ENCODE measurements around the gene SMOC1. TPM values are rescaled to one million over a fixed set of nuclear protein-coding genes. Genes with fewer than 3 reads are reported as not detected.

Gene SMOC1
- total and polyA plus RNA-seq, 2 donors (not counting 1 experiment from before 2014, with no cell fraction given) = 0.06 TPM; not detected in 1

DNA sequence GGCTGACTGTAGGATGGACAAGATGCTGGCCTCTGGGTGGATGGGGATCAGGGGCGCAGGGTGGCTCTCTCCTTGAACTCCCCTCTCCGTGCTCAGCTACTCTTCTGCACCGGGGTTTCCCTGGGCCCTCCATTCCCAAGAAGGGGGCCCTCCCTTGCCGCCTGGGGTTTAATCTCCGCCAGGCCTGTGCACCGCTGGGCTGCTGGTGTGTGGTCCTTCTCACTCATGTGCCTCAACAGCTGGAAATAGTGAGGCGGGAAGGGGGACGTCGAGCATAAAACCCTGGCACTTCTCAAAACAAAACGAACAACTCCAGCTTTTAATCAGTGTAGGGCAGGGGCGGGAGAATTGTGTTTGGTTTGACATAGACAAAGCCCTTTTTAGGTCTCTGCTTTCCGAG is 19.0 kb upstream of the SMOC1 start:
- H3K27me3 ChIP-seq (ENCODE audit: control insufficient read depth, insufficient read depth, low read length) = peaks cover 4% of the 10 kb centered on the region
- TF ChIP-seq, protein P1, sequence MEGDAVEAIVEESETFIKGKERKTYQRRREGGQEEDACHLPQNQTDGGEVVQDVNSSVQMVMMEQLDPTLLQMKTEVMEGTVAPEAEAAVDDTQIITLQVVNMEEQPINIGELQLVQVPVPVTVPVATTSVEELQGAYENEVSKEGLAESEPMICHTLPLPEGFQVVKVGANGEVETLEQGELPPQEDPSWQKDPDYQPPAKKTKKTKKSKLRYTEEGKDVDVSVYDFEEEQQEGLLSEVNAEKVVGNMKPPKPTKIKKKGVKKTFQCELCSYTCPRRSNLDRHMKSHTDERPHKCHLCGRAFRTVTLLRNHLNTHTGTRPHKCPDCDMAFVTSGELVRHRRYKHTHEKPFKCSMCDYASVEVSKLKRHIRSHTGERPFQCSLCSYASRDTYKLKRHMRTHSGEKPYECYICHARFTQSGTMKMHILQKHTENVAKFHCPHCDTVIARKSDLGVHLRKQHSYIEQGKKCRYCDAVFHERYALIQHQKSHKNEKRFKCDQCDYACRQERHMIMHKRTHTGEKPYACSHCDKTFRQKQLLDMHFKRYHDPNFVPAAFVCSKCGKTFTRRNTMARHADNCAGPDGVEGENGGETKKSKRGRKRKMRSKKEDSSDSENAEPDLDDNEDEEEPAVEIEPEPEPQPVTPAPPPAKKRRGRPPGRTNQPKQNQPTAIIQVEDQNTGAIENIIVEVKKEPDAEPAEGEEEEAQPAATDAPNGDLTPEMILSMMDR (conservative IDR thresholded peaks at IDR 0.05 in 1 of 2, IDR thresholded peaks at IDR 0.05 in 1 of 2; ENCODE audit: low read depth in 1 of 2, low read length in 2 of 2) = no peak
- TF ChIP-seq EZH2 (IDR thresholded peaks at IDR 0.05; ENCODE audit: low read length, missing control alignments) = no peak
- H3K9me3 ChIP-seq (ENCODE audit: control insufficient read depth, insufficient read depth, low read depth, low read length) = no peaks in the 10 kb centered on the region
- H2AFZ ChIP-seq (ENCODE audit: low read length) = no peak overlapping the region
- H3K79me2 ChIP-seq (ENCODE audit: control insufficient read depth, insufficient read depth, low read length) = no peaks in the 10 kb centered on the region
- no peak overlapping the region for H3K9ac ChIP-seq (ENCODE audit: insufficient read depth, low read length)
- no peak overlapping the region for H3K4me3 ChIP-seq (replicated peaks in 1 of 4; ENCODE audit: control extremely low read depth in 1 of 4, insufficient read depth in 1 of 4, low read depth in 3 of 4, low read length in 4 of 4)
- no peaks in the 10 kb centered on the region for H3K4me1 ChIP-seq (ENCODE audit: control insufficient read depth, extremely low read depth, insufficient read depth, low read length)
- H3K27ac ChIP-seq (ENCODE audit: insufficient read depth, low read length) = no peak overlapping the region
- H4K20me1 ChIP-seq (ENCODE audit: control insufficient read depth, extremely low read depth, insufficient read depth, low read length) = no peaks in the 10 kb centered on the region
- H3K36me3 ChIP-seq (ENCODE audit: control insufficient read depth, insufficient read depth, low read length) = no peaks in the 10 kb centered on the region
- no peak overlapping the region for H3K4me2 ChIP-seq (ENCODE audit: extremely low read depth, insufficient read depth, low read length)
- DNase-seq (ENCODE audit: low read depth in 2 of 2) = no peak

DNA sequence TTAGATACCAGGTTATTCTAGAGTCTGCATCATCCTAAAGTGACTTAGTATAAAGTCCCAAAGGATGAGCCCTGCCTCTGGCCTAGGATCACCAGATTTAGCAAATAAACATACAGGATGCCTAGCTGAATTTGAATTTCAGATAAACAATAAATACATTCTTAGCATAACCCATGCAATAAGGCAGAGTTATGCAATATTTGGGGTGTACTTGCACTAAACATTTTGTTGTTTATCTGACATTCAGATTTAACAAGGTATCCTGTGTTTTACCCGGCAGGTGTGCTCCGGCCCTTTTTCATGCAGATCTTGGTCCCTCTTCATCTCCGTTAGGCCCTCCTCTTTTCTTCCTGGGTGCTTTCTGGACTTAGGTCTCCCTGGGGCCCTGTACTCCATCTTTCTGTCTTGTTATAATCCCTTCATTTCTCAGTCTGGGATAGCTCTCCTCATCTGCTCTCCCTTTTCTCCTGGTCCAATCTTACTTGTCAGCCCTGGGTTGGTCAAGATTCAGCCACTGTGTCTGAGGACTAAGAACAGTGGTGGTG is 18.1 kb upstream of the SMOC1 start:
- no peaks in the 10 kb centered on the region for H3K36me3 ChIP-seq (ENCODE audit: control insufficient read depth, insufficient read depth, low read length)
- no peaks in the 10 kb centered on the region for H3K4me1 ChIP-seq (ENCODE audit: control insufficient read depth, extremely low read depth, insufficient read depth, low read length)
- no peaks in the 10 kb centered on the region for H4K20me1 ChIP-seq (ENCODE audit: control insufficient read depth, extremely low read depth, insufficient read depth, low read length)
- no peak overlapping the region for H3K27ac ChIP-seq (ENCODE audit: insufficient read depth, low read length)
- H3K79me2 ChIP-seq (ENCODE audit: control insufficient read depth, insufficient read depth, low read length) = no peaks in the 10 kb centered on the region
- H3K4me2 ChIP-seq (ENCODE audit: extremely low read depth, insufficient read depth, low read length) = no peak overlapping the region
- peaks cover 4% of the 10 kb centered on the region for H3K27me3 ChIP-seq (ENCODE audit: control insufficient read depth, insufficient read depth, low read length)
- H3K9ac ChIP-seq (ENCODE audit: insufficient read depth, low read length) = no peak overlapping the region
- H3K9me3 ChIP-seq (ENCODE audit: control insufficient read depth, insufficient read depth, low read depth, low read length) = no peaks in the 10 kb centered on the region
- TF ChIP-seq, protein P1 (conservative IDR thresholded peaks at IDR 0.05 in 1 of 2, IDR thresholded peaks at IDR 0.05 in 1 of 2; ENCODE audit: low read depth in 1 of 2, low read length in 2 of 2) = no peak
- no peak for TF ChIP-seq EZH2 (IDR thresholded peaks at IDR 0.05; ENCODE audit: low read length, missing control alignments)
- H2AFZ ChIP-seq (ENCODE audit: low read length) = no peak overlapping the region
- no peak overlapping the region for H3K4me3 ChIP-seq (replicated peaks in 1 of 4; ENCODE audit: control extremely low read depth in 1 of 4, insufficient read depth in 1 of 4, low read depth in 3 of 4, low read length in 4 of 4)
- no peak for DNase-seq (ENCODE audit: low read depth in 2 of 2)

DNA sequence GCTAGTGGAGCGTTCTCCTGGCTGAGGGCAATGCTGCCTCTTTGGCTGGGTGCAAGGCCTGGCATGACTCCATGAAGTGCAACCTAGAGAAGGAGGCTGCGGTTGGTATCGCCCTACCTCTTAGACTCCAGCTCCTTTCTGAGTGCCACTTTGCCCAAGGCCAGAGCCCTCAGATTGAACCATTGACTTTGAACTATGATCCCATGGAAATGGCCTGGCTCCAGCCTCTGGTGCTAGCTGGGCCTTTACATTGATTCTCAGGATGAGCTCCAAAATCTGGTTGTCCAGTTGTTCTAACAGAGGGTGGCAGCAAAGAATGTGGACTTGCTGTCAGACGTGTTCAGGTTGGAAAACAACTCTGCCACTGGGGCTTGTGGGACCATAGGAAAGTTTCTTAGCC is 16.1 kb upstream of the SMOC1 start:
- Histone ChIP-seq H3K36me3 (ENCODE audit: control insufficient read depth, insufficient read depth, low read length) (no peaks in the 10 kb centered on the region), H3K4me2 (ENCODE audit: extremely low read depth, insufficient read depth, low read length) (no peak overlapping the region), H4K20me1 (ENCODE audit: control insufficient read depth, extremely low read depth, insufficient read depth, low read length) (no peaks in the 10 kb centered on the region), H3K9me3 (ENCODE audit: control insufficient read depth, insufficient read depth, low read depth, low read length) (no peaks in the 10 kb centered on the region), H3K79me2 (ENCODE audit: control insufficient read depth, insufficient read depth, low read length) (no peaks in the 10 kb centered on the region), H3K4me3 (replicated peaks in 1 of 4; ENCODE audit: control extremely low read depth in 1 of 4, insufficient read depth in 1 of 4, low read depth in 3 of 4, low read length in 4 of 4) (no peak overlapping the region), H3K27me3 (ENCODE audit: control insufficient read depth, insufficient read depth, low read length) (peaks cover 4% of the 10 kb centered on the region), H2AFZ (ENCODE audit: low read length) (no peak overlapping the region), H3K9ac (ENCODE audit: insufficient read depth, low read length) (no peak overlapping the region), H3K27ac (ENCODE audit: insufficient read depth, low read length) (no peak overlapping the region), H3K4me1 (ENCODE audit: control insufficient read depth, extremely low read depth, insufficient read depth, low read length) (no peaks in the 10 kb centered on the region)
- TF ChIP-seq, protein P1 (conservative IDR thresholded peaks at IDR 0.05 in 1 of 2, IDR thresholded peaks at IDR 0.05 in 1 of 2; ENCODE audit: low read depth in 1 of 2, low read length in 2 of 2) = no peak
- no peak for TF ChIP-seq EZH2 (IDR thresholded peaks at IDR 0.05; ENCODE audit: low read length, missing control alignments)
- DNase-seq (ENCODE audit: low read depth in 2 of 2) = no peak

All from fibroblast of lung (primary cell).